Panc1 (cell line): ENCODE results near the gene VAPB. TPM values are rescaled to one million over a fixed set of nuclear protein-coding genes. Genes with fewer than 3 reads are reported as not detected.

Source experiments
- ATAC-seq: fragments of 200-7000 bp; cut with Tn5 transposase; 2 replicates; pipeline ENCODE4 v1.9.1; 2020; ENCODE audit warnings: mild to moderate bottlenecking, moderate library complexity
- BruUV-seq: library from RNA; stranded (reverse); fragments of 400-500 nt; replicated peaks from 2 replicates; lab custom pipeline; 2021; lab: Mats Ljungman, UMichigan
- CTCF ChIA-PET: fragments of 300-600 bp; sonication (Branson Sonifier 250); formaldehyde crosslinking; loops from one replicate; lab custom pipeline; 2022; ENCODE audit warnings: antibody characterized with exemption; lab: Charles Lee
- POLR2A ChIA-PET: fragments of 300-600 bp; sonication (Branson Sonifier 250); formaldehyde crosslinking; loops from one replicate; lab custom pipeline; 2022; ENCODE audit warnings: antibody characterized with exemption; lab: Charles Lee
- DNase-seq: peaks from one replicate; pipeline ENCODE4 v3.0.0-alpha.2; 2010; ENCODE audit warnings: low read depth, low spot score
- H3K27ac ChIP-seq: 2 replicates; pipeline ENCODE4 v1.5.1; 2011; ENCODE audit warnings: mild to moderate bottlenecking, low read length, inconsistent platforms
- H3K27me3 ChIP-seq: fragments of 200-500 bp; sonication (Bioruptor generic); 2 replicates; pipeline ENCODE4 v1.6.0; 2014; ENCODE audit warnings: low read length, inconsistent platforms; ENCODE audit not compliant: control insufficient read depth, insufficient read depth
- H3K36me3 ChIP-seq: fragments of 200-500 bp; sonication (Bioruptor generic); 2 replicates; pipeline ENCODE4 v1.5.1; 2014; ENCODE audit warnings: inconsistent platforms, mild to moderate bottlenecking, low read length, moderate library complexity; ENCODE audit not compliant: control insufficient read depth, insufficient read depth
- H3K4me1 ChIP-seq: 2 replicates; pipeline ENCODE4 v1.5.1; 2011; ENCODE audit warnings: inconsistent platforms, mild to moderate bottlenecking, low read length, moderate library complexity; ENCODE audit not compliant: control insufficient read depth, insufficient read depth
- H3K4me3 ChIP-seq, 2 experiments: 2 replicates each; pipeline ENCODE4 v1.5.1; 2011 to 2012; ENCODE audit warnings: low read depth in 2 of 2, low read length in 2 of 2, mild to moderate bottlenecking in 2 of 2, inconsistent platforms in 1 of 2, moderate library complexity in 1 of 2
- H3K9me3 ChIP-seq: fragments of 200-500 bp; sonication (Bioruptor generic); 2 replicates; pipeline ENCODE4 v1.5.1; 2014; ENCODE audit warnings: low read depth, mild to moderate bottlenecking, inconsistent platforms, low read length, moderate library complexity; ENCODE audit not compliant: control insufficient read depth, insufficient read depth
- CTCF ChIP-seq: fragments of 450-650 bp; IDR thresholded peaks from 2 replicates; pipeline ENCODE4 v1.5.1; 2017; ENCODE audit warnings: mild to moderate bottlenecking
- POLR2AphosphoS5 ChIP-seq: IDR thresholded peaks from 2 replicates; pipeline ENCODE4 v1.6.1; 2012; ENCODE audit warnings: mild to moderate bottlenecking, low read depth, low read length, moderate library complexity
- SIN3A ChIP-seq: IDR thresholded peaks from 2 replicates; pipeline ENCODE4 v1.6.1; 2012; ENCODE audit warnings: low read depth, mild to moderate bottlenecking, low read length, moderate library complexity, borderline replicate concordance; ENCODE audit not compliant: insufficient read depth
- TCF7L2 ChIP-seq: IDR thresholded peaks from 2 replicates; pipeline ENCODE4 v1.6.1; 2011; ENCODE audit warnings: mild to moderate bottlenecking, low read depth, low read length, inconsistent platforms
- in situ Hi-C: cut with HindIII; loops from 2 replicates; pipeline ENCODE4 v1.10.0; 2016; ENCODE audit warnings: low sequenced_read_pairs, low pct_unique_long_range_greater_than_20kb
- intact Hi-C: fragments of 100-400 bp; cut with micrococcal nuclease; formaldehyde crosslinking; loops from one replicate; pipeline ENCODE4 v1.10.0; 2022; ENCODE audit not compliant: unreplicated experiment
- total RNA-seq: library from RNA; stranded (reverse); gene quantifications from one replicate; pipeline ENCODE4 v1.2.1, GENCODE V29; 2021; ENCODE audit not compliant: unreplicated experiment
- TF ChIP-seq, protein P1 (sequence below), 2 experiments: IDR thresholded peaks; 2 replicates each; pipeline ENCODE4 v1.6.1; 2011 to 2012; ENCODE audit warnings: low read depth in 2 of 2, control low read depth in 1 of 2, low read length in 1 of 2, mild to moderate bottlenecking in 1 of 2, moderate library complexity in 1 of 2; ENCODE audit not compliant: insufficient read depth in 1 of 2

VAPB gene
- total RNA-seq, 1 experiment from 2014 or later: 50.9 TPM

DNA sequence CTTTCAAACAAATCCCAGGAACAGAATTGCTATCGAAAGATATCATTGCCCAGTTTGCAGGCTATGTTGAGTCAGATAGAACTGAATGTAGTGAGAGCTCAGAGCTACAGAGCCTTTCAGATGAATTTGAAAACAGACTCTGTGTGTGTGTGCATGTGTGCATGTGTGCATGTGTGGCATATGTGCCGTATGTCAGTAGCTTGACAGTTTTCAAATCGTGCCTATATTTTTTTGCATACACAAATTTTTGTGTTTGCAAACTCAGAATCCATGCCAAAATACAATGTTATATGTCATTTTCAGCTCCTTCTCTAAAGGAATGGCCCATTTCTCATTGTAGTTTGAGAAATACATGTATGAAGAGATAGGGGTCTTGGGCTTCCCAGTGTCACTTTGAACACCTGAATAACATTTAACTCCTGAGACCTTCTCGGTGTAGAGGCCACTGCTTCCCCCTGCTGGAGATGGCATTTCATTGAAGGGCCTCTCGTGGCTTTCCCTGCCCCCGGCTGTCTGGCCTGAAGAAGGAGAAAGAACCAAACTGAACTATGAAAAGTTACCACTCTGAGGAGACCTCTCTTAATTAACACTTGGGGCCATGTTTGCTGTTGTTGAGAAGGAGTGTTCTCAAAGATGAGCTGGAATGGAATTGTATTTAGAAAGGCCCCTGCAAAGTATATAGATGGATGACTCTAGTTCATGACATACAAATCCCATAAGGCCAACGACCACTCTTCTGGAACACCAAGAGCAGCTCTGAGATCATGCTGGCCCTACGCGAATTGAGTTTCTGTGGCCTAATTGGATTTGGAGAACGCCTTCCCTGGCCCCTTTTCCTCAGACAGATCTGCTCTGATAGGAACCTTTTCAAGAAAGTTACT lies 58.7 kb downstream of the VAPB start:
- H3K4me1 ChIP-seq: no peaks in the 10 kb centered on the region
- BruUV-seq: no TSS peak
- ChIA-PET CTCF (interaction anchor here (0.6 kb wide), 1 partner anchor 51 kb away, joined by 6 read pairs; no protein-coding TSS in a partner anchor), POLR2A (no interaction called here)
- no peaks in the 10 kb centered on the region for H3K9me3 ChIP-seq
- peaks cover 4% of the 10 kb centered on the region; the same call in 1 of the 2 replicates for H3K36me3 ChIP-seq
- DNase-seq (peak; percentile 30), ATAC-seq (peak; percentile 93)
- H3K27ac ChIP-seq: no peak overlapping the region
- in situ Hi-C loops (no loop called here), intact Hi-C loops (loop anchor here (10.0 kb wide), 1 partner anchor 213 kb away; no protein-coding TSS in a partner anchor)
- H3K4me3 ChIP-seq: no peak overlapping the region
- TF ChIP-seq SIN3A (no peak), POLR2AphosphoS5 (no peak), CTCF (peak; percentile 84), TCF7L2 (no peak)
- TF ChIP-seq, protein P1, sequence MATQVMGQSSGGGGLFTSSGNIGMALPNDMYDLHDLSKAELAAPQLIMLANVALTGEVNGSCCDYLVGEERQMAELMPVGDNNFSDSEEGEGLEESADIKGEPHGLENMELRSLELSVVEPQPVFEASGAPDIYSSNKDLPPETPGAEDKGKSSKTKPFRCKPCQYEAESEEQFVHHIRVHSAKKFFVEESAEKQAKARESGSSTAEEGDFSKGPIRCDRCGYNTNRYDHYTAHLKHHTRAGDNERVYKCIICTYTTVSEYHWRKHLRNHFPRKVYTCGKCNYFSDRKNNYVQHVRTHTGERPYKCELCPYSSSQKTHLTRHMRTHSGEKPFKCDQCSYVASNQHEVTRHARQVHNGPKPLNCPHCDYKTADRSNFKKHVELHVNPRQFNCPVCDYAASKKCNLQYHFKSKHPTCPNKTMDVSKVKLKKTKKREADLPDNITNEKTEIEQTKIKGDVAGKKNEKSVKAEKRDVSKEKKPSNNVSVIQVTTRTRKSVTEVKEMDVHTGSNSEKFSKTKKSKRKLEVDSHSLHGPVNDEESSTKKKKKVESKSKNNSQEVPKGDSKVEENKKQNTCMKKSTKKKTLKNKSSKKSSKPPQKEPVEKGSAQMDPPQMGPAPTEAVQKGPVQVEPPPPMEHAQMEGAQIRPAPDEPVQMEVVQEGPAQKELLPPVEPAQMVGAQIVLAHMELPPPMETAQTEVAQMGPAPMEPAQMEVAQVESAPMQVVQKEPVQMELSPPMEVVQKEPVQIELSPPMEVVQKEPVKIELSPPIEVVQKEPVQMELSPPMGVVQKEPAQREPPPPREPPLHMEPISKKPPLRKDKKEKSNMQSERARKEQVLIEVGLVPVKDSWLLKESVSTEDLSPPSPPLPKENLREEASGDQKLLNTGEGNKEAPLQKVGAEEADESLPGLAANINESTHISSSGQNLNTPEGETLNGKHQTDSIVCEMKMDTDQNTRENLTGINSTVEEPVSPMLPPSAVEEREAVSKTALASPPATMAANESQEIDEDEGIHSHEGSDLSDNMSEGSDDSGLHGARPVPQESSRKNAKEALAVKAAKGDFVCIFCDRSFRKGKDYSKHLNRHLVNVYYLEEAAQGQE (IDR thresholded peaks at IDR 0.05; ENCODE audit: insufficient read depth in 1 of 2, low read depth in 2 of 2, low read length in 1 of 2): no peak
- H3K27me3 ChIP-seq: no peaks in the 10 kb centered on the region

- no peaks in the 10 kb centered on the region; the same call in 1 of the 2 replicates for H3K9me3 ChIP-seq
- no peaks in the 10 kb centered on the region for H3K4me1 ChIP-seq
- intact Hi-C loops (loop anchor here (10.0 kb wide), 1 partner anchor 214 kb away; no protein-coding TSS in a partner anchor), in situ Hi-C loops (no loop called here)
- BruUV-seq: no TSS peak
- no peak for TF ChIP-seq SIN3A
- TF ChIP-seq, protein P1 (IDR thresholded peaks at IDR 0.05; ENCODE audit: insufficient read depth in 1 of 2, low read depth in 2 of 2, low read length in 1 of 2): no peak
- TF ChIP-seq TCF7L2: no peak
- TF ChIP-seq POLR2AphosphoS5: no peak
- no peak for TF ChIP-seq CTCF
- CTCF ChIA-PET: interaction anchor here (0.6 kb wide), 2 partner anchors 133 to 623 kb away, joined by 3 to 9 read pairs; no protein-coding TSS in a partner anchor
- H3K27ac ChIP-seq: no peak overlapping the region
- ATAC-seq (no peak), DNase-seq (no peak)
- H3K4me3 ChIP-seq: no peak overlapping the region
- no peaks in the 10 kb centered on the region for H3K27me3 ChIP-seq
- POLR2A ChIA-PET: no interaction called here
- H3K36me3 ChIP-seq: peaks cover 2% of the 10 kb centered on the region; the same call in 1 of the 2 replicates
Measured at GRCh38 chr20:58448958-58449357, 59.9 kb downstream of the VAPB start.
